Choroid plexus epithelial cell (primary cell): ENCODE data around the gene TCN2.

Source experiments
- DNase-seq: peaks from one replicate; pipeline ENCODE4 v3.0.0-alpha.2; 2010; ENCODE audit warnings: low read depth
- H3K4me3 ChIP-seq: 2 replicates; pipeline ENCODE4 v1.5.1; 2011; ENCODE audit warnings: low read depth, mild to moderate bottlenecking, control low read depth, low read length, moderate library complexity
- CTCF ChIP-seq: conservative IDR thresholded peaks from 2 replicates; pipeline ENCODE4 v1.5.1; 2011; ENCODE audit warnings: low read depth, mild to moderate bottlenecking, control low read depth, inconsistent platforms, low read length, moderate library complexity

TCN2 gene

DNA sequence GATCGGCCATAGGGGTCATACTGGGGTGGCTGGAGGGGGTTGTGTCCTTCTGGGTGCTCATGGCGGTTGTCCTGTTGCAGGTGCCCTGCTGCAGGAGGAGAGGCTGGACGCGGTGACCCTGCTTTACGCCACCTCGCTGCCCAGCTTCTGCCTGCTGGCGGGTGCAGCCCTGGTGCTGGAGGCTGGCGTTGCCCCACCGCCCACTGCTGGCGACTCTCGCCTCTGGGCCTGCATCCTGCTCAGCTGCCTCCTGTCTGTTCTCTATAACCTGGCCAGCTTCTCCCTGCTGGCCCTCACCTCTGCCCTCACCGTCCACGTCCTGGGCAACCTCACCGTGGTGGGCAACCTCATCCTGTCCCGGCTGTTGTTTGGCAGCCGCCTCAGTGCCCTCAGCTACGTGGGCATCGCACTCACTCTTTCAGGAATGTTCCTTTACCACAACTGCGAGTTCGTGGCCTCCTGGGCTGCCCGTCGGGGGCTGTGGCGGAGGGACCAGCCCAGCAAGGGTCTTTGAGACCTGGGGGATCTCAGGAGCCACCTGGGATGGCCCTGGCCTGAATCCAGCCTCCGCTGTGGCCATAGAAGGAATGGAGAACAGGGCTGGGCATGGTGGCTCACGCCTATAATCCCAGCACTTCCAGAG lies 39.7 kb downstream of the TCN2 start:
- no peak overlapping the region for H3K4me3 ChIP-seq
- no peak for DNase-seq
- no peak for TF ChIP-seq CTCF

DNA sequence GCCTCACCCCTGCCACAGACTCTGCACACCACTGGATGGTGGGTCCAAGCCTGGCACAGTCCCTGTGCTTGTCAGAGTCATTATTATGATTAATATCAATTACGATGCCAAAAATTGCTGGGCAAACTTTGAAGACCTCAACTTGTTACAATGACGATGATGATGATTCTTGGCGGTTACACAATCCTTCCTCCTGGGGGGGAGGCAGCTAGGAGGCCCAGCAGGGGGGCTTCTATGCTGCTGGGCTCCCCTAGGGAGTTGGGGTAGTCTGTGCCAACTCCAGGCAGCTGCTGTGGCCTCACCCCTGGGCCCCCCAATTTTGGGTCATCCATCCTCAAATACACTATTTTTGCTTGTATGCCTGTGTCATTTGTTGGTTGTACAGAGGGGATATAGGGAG lies 40.6 kb downstream of the TCN2 start:
- no peak for DNase-seq
- TF ChIP-seq CTCF: no peak
- no peak overlapping the region for H3K4me3 ChIP-seq

GRCh38 chr22:30648825-30649224 lies 41.9 kb downstream of the TCN2 start:
- no peak overlapping the region for H3K4me3 ChIP-seq
- no peak for DNase-seq
- TF ChIP-seq CTCF: no peak

- H3K4me3 ChIP-seq: no peak overlapping the region
- DNase-seq: peak; percentile 62
Measured at GRCh38 chr22:30649430-30650007, 42.5 kb downstream of the TCN2 start.

GRCh38 chr22:30650508-30651116 lies 43.6 kb downstream of the TCN2 start:
- no peak overlapping the region for H3K4me3 ChIP-seq
- DNase-seq: no peak
- TF ChIP-seq CTCF: no peak

More at GRCh38 chr22:30649430-30650007, 42.5 kb downstream of the TCN2 start:
- peak; percentile 11 for TF ChIP-seq CTCF

DNA sequence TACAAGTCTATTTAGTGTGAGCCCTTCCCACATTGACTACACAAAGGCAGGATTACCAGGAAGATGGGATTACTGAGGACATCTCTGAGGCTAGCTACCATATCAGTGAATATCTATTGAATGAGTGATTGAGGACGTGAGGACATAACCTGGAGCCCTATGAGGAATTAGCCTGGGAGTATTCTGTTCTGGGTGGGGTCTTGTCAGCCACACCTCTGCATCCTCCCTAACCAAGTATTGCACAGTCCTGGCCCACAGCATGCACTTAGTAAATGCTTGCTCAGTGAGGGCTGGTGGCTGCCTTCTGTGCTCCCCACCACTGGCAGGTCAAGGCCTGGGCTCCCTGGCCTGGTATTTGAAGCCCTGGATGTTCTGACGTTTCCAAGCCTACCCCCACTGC lies 45.9 kb downstream of the TCN2 start:
- H3K4me3 ChIP-seq: no peak overlapping the region
- no peak for TF ChIP-seq CTCF
- no peak for DNase-seq

DNA sequence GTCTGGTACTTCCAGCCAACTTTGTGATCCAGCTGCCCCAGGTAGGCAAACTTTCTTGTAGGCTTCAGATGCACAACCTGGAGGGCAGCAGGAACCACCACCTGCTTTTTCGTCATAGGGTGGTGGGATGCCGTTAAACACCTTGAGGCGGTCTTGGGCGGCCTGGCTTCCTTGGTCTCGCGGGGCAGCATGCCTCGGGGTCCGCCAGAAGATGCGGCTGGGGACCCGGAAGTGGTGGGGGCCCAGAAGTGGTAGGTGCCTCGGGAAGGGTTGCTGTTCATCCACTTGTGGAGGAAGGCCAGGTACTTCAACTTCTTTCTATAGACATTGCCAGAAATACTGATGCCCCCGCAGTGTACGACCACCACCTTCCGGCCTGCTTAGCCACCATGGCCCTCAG lies 47.4 kb downstream of the TCN2 start:
- H3K4me3 ChIP-seq: no peak overlapping the region
- TF ChIP-seq CTCF: no peak
- DNase-seq: no peak
